PC-9 (cell line): ENCODE results near the gene GRK4.

Experiments
- CTCF ChIP-seq: fragments of 200-600 bp; sonication (generic); conservative IDR thresholded peaks from 2 replicates; pipeline ENCODE4 v1.6.1; 2017; ENCODE audit warnings: mixed run types, antibody characterized with exemption, mild to moderate bottlenecking, moderate library complexity
- EZH2 ChIP-seq: fragments of 200-600 bp; sonication (generic); IDR thresholded peaks from 2 replicates; pipeline ENCODE4 v1.8.0; 2017; ENCODE audit warnings: antibody characterized with exemption, low read depth

DNA sequence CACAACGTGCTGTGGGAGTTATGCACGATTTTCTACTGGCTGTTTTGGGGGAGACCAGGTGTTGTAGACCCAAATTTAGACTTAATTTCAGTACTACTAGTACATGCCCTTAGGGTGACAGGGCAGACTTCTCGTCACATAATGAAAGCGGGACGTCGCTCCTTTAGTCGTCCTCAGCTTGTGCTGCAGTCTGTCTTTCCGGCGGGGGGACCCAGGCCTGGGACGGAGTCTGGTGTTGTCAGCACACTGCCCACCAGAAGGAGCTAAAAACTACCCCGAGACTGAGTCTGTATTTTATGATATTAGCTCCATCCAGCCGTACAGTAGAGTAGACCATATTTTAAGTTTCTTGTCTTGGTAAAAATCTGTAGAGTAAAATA, 35.7 kb upstream of the GRK4 start:
- TF ChIP-seq CTCF: no peak
- no peak for TF ChIP-seq EZH2
